Measurements from ENCODE around the gene GAS7. TPM values are rescaled to one million over a fixed set of nuclear protein-coding genes. Genes with fewer than 3 reads are reported as not detected.

GAS7 gene
- total and polyA plus RNA-seq, 2 experiments from 2014 or later: 1.9 to 10.7 TPM

DNA sequence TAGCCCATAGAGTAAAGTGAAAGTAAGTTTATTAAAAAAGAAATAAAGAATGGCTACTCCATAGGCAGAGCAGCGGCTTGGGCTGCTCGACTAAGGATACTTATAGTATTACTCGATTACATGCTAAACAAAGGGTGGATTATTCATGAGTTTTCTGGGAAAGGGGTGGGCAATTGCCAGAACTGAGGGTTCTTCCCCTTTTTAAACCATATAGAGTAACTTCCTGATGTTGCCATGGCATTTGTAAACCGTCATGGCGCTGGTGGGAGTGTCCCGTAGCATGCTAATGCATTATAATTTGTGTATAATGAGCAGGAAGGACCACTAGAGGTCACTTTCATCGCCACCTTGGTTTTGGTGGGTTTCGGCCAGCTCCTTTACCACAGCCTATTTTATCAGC lies 13.3 kb upstream of the GAS7 start (continued):
- TF ChIP-seq, protein P1, sequence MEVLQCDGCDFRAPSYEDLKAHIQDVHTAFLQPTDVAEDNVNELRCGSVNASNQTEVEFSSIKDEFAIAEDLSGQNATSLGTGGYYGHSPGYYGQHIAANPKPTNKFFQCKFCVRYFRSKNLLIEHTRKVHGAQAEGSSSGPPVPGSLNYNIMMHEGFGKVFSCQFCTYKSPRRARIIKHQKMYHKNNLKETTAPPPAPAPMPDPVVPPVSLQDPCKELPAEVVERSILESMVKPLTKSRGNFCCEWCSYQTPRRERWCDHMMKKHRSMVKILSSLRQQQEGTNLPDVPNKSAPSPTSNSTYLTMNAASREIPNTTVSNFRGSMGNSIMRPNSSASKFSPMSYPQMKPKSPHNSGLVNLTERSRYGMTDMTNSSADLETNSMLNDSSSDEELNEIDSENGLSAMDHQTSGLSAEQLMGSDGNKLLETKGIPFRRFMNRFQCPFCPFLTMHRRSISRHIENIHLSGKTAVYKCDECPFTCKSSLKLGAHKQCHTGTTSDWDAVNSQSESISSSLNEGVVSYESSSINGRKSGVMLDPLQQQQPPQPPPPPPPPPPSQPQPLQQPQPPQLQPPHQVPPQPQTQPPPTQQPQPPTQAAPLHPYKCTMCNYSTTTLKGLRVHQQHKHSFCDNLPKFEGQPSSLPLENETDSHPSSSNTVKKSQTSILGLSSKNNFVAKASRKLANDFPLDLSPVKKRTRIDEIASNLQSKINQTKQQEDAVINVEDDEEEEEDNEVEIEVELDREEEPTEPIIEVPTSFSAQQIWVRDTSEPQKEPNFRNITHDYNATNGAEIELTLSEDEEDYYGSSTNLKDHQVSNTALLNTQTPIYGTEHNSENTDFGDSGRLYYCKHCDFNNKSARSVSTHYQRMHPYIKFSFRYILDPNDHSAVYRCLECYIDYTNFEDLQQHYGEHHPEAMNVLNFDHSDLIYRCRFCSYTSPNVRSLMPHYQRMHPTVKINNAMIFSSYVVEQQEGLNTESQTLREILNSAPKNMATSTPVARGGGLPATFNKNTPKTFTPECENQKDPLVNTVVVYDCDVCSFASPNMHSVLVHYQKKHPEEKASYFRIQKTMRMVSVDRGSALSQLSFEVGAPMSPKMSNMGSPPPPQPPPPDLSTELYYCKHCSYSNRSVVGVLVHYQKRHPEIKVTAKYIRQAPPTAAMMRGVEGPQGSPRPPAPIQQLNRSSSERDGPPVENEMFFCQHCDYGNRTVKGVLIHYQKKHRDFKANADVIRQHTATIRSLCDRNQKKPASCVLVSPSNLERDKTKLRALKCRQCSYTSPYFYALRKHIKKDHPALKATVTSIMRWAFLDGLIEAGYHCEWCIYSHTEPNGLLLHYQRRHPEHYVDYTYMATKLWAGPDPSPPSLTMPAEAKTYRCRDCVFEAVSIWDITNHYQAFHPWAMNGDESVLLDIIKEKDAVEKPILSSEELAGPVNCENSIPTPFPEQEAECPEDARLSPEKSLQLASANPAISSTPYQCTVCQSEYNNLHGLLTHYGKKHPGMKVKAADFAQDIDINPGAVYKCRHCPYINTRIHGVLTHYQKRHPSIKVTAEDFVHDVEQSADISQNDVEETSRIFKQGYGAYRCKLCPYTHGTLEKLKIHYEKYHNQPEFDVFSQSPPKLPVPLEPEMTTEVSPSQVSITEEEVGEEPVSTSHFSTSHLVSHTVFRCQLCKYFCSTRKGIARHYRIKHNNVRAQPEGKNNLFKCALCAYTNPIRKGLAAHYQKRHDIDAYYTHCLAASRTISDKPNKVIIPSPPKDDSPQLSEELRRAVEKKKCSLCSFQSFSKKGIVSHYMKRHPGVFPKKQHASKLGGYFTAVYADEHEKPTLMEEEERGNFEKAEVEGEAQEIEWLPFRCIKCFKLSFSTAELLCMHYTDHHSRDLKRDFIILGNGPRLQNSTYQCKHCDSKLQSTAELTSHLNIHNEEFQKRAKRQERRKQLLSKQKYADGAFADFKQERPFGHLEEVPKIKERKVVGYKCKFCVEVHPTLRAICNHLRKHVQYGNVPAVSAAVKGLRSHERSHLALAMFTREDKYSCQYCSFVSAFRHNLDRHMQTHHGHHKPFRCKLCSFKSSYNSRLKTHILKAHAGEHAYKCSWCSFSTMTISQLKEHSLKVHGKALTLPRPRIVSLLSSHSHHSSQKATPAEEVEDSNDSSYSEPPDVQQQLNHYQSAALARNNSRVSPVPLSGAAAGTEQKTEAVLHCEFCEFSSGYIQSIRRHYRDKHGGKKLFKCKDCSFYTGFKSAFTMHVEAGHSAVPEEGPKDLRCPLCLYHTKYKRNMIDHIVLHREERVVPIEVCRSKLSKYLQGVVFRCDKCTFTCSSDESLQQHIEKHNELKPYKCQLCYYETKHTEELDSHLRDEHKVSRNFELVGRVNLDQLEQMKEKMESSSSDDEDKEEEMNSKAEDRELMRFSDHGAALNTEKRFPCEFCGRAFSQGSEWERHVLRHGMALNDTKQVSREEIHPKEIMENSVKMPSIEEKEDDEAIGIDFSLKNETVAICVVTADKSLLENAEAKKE (CRISPR knock-in tag; IDR thresholded peaks at IDR 0.05): no peak
- TF ChIP-seq CREB1 (CRISPR knock-in tag; IDR thresholded peaks at IDR 0.05; ENCODE audit: low read depth): no peak
- TF ChIP-seq NANOG (IDR thresholded peaks at IDR 0.05; ENCODE audit: borderline replicate concordance): no peak

DNA sequence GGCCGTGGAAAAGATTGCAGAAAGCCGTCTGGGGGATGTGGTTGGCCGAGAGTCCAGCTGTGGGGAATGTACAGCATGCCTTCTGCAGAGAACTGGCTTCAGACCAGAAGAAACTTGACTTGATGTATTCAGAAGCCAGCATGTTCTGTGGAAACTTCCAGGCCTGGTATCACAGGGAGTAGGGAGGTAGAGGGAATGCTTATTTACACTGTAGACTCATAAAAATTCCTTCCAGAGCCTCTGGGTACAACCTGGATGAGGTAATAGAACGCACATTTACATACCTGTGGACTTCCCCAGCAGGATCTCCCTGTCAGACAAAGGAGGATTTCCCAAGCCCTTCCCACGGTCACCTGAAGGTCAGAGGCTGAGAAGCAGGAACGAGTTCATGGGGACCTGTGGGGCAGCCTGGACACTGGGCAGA lies 11.8 kb upstream of the GAS7 start:
- no peaks in the 10 kb centered on the region for H3K79me2 ChIP-seq (replicated peaks; ENCODE audit: insufficient read depth)
- no peak overlapping the region for H3K4me3 ChIP-seq
- Mint-ChIP-seq H3K27ac (peak overlapping the region; percentile 77; the same call in 1 of the 2 replicates), H3K27me3 (ENCODE audit: insufficient read depth, low read depth, poor library complexity) (peaks cover 6% of the 10 kb centered on the region), H3K4me1 (peaks cover 30% of the 10 kb centered on the region), H3K9me3 (peaks cover 20% of the 10 kb centered on the region), H3K36me3 (ENCODE audit: low read depth) (peaks cover 13% of the 10 kb centered on the region; the same call in 2 of the 3 replicates), H3K4me3 (no peak overlapping the region)
- H3K4me1 ChIP-seq (ENCODE audit: insufficient read depth): peaks cover 16% of the 10 kb centered on the region
- no peak overlapping the region; the same call in 1 of the 2 replicates for H3K4me2 ChIP-seq
- peak; percentile 73 for DNase-seq (ENCODE audit: low spot score)
- no peak overlapping the region for H3K27ac ChIP-seq (ENCODE audit: low read depth)
- H3F3A ChIP-seq (replicated peaks; ENCODE audit: low read depth): no peaks in the 10 kb centered on the region
- H3K9me2 ChIP-seq (ENCODE audit: insufficient read depth): no peaks in the 10 kb centered on the region
- H3K27me3 ChIP-seq (ENCODE audit: insufficient read depth): no peaks in the 10 kb centered on the region
- TF ChIP-seq, protein P1 (CRISPR knock-in tag; IDR thresholded peaks at IDR 0.05): 0 out of 2 replicates have a peak, but pooled peaks have one; percentile 35
- TF ChIP-seq, protein P2, sequence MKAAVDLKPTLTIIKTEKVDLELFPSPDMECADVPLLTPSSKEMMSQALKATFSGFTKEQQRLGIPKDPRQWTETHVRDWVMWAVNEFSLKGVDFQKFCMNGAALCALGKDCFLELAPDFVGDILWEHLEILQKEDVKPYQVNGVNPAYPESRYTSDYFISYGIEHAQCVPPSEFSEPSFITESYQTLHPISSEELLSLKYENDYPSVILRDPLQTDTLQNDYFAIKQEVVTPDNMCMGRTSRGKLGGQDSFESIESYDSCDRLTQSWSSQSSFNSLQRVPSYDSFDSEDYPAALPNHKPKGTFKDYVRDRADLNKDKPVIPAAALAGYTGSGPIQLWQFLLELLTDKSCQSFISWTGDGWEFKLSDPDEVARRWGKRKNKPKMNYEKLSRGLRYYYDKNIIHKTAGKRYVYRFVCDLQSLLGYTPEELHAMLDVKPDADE (IDR thresholded peaks at IDR 0.05): no peak
- no peak for TF ChIP-seq JUNB (IDR thresholded peaks at IDR 0.05; ENCODE audit: unreplicated experiment)
- peak; percentile 28; the same call in 1 of the 2 replicates for TF ChIP-seq CREB1 (CRISPR knock-in tag; IDR thresholded peaks at IDR 0.05; ENCODE audit: low read depth)
- H4K20me1 ChIP-seq (replicated peaks; ENCODE audit: insufficient read depth): no peaks in the 10 kb centered on the region
- peak; percentile 91 for ATAC-seq
- H3K36me3 ChIP-seq (ENCODE audit: insufficient read depth): peaks cover 3% of the 10 kb centered on the region; the same call in 1 of the 2 replicates
- no peak overlapping the region for H2AFZ ChIP-seq
